GM12864 (cell line): Measurements from ENCODE around the gene VKORC1L1.

Source experiments
- DNase-seq: peaks from one replicate; pipeline ENCODE4 v3.0.0-alpha.2; 2011; ENCODE audit warnings: low read depth
- H3K4me3 ChIP-seq: 2 replicates; pipeline ENCODE4 v1.5.1; 2011; ENCODE audit warnings: mild to moderate bottlenecking, low read depth, low read length, control low read depth
- TF ChIP-seq, protein P1 (sequence below): IDR thresholded peaks from 2 replicates; pipeline ENCODE4 v1.5.1; 2011; ENCODE audit warnings: low read depth, mild to moderate bottlenecking, moderate library complexity, low read length, control low read depth, inconsistent platforms; ENCODE audit errors: missing control alignments

Gene VKORC1L1

DNA sequence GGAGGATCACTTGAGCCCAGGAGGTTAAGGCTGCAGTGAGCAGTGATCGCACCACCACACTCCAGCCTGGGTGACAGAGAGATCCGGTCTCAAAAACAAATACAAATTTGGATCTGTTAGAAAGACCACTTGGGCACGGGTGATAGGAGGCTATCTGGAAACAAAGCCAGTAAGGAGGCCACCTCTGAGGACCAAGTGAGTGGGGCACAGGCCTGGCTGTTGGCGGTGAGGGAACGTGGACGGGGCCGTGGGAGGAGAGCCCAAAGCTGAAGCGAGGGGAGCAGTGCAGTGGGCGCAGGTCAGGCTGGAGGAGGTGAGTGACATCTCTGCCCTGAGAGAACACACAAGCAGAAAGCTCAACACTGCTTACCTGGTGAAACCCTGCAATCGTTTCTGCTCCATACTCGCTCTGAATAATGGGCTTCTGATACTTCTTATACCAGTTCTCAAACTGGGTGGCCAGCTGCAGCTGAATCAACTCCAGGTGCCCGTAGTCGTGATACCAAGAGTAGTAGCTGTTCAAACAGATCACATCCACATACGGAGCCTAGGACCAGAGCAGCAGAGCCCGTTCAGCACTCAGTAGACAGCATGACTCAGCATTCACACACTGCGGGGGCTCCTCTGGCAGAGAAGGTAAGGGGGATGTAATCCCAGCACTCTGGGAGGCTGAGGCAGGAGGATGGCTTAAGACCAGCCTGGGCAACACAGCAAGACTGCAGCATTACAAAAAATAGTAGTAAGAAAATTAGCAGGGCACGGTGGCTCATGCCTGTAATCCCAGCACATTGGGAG, 94.7 kb downstream of the VKORC1L1 start:
- H3K4me3 ChIP-seq: no peak overlapping the region
- TF ChIP-seq, protein P1, sequence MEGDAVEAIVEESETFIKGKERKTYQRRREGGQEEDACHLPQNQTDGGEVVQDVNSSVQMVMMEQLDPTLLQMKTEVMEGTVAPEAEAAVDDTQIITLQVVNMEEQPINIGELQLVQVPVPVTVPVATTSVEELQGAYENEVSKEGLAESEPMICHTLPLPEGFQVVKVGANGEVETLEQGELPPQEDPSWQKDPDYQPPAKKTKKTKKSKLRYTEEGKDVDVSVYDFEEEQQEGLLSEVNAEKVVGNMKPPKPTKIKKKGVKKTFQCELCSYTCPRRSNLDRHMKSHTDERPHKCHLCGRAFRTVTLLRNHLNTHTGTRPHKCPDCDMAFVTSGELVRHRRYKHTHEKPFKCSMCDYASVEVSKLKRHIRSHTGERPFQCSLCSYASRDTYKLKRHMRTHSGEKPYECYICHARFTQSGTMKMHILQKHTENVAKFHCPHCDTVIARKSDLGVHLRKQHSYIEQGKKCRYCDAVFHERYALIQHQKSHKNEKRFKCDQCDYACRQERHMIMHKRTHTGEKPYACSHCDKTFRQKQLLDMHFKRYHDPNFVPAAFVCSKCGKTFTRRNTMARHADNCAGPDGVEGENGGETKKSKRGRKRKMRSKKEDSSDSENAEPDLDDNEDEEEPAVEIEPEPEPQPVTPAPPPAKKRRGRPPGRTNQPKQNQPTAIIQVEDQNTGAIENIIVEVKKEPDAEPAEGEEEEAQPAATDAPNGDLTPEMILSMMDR: no peak
- no peak for DNase-seq

DNA sequence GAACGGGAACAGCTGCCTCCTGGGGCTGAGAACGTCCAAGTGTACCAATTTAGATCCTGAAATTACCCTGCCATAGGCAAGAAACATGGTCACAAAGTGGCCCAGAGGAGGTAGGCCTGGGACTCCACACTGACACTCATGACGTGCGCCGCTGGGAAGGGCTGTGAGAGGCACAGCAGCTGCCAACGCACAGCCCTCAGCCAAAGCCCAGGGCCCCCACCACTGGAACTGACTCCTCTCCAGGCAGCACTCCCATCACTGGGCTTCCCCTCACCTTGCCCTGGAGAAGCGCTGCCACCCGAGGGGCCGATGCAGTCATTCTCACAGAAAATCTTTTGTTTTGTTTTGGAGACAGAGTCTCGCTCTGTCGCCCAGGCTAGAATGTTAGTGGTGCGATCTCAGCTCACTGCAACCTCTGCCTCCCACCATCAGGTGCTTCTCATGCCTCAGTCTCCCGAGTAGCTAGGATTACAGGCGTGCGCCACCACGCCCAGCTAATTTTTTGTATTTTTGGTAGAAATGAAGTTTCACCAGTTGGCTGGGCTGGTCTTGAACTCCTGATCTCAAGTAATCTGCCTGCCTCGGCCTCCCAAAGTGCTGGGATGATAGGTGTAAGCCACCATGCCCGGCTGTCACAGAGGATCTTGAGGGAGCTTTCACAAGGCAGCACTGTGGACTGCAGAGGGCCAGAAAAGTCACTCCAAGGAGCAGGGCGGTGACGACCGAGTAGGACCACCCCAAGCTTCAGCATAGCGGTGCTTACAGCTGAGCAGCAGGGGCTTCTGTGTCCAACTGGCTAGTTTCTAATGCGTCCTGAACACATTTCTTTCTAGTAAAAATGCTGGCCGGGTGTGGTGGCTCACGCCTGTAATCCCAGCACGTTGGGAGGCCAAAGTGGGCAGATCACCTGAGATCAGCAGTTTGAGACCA, 95.6 kb downstream of the VKORC1L1 start:
- no peak overlapping the region for H3K4me3 ChIP-seq
- no peak for DNase-seq
- TF ChIP-seq, protein P1: no peak

DNA sequence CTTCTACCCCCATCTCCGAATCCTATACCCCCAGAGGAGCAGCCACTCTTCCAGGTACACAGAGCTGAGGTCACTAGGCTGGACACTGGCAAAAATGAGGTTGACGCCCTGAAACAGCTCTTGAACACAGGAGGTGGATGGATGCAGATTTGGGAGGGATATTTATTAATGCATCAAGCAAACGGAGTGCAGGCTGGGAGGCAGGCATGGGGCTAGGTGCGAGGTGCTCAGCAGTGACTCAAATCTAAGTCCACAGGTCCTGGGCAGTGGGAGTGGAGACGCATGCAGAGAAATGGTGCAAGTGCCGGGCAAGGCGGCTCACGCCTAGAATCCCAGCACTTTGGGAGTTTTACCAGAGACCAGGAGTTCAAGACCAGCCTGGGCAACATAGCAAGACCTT, 98.1 kb downstream of the VKORC1L1 start:
- no peak for DNase-seq
- TF ChIP-seq, protein P1: no peak
- no peak overlapping the region for H3K4me3 ChIP-seq

DNA sequence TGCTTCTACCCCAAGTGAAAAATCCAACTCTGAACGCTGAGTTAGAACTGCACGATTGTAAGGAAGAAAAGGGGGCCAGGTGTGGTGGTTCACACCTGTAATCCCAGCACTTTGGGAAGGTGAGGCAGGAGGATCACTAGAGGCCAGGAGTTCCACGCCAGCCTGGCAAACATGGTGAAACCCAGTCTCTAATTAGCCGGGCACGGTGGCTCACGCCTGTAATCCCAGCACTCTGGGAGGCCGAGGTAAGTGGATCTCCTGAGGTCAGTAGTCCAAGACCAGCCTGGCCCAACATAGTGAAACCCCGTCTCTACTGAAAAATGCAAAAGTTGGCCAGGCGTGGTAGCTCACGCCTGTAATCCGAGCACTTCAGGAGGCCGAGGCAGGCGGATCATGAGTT, 100.1 kb downstream of the VKORC1L1 start:
- no peak overlapping the region for H3K4me3 ChIP-seq
- TF ChIP-seq, protein P1: no peak
- no peak for DNase-seq

DNA sequence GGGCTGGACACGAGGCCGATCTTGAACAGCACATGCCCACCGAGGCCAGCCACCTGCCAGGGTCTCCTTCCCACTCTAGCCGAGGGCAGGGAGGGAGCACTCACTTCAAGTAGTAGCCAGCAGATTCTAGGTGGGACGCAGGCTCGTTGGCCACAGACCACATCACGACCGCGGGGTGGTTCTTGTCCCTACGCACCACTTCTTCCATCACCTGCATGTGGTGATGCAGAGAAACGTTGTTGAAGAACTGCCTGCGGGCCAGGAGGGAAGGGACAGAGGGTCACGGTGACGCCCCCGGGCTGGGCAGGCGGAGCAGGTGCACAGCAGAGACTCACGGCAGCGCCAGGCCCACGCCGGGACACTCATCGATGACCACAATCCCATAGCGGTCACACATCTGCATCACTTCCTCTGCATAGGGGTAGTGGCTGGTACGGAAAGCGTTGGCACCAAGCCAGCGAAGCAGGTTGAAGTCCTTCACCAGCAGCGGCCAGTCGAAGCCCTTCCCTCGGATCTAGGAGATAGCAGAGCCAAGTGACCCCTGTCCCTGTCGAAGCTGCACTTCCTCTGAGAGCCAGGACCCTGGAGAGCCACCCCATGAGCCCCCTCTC, 101.4 kb downstream of the VKORC1L1 start:
- DNase-seq: no peak
- TF ChIP-seq, protein P1: no peak
- H3K4me3 ChIP-seq: no peak overlapping the region

DNA sequence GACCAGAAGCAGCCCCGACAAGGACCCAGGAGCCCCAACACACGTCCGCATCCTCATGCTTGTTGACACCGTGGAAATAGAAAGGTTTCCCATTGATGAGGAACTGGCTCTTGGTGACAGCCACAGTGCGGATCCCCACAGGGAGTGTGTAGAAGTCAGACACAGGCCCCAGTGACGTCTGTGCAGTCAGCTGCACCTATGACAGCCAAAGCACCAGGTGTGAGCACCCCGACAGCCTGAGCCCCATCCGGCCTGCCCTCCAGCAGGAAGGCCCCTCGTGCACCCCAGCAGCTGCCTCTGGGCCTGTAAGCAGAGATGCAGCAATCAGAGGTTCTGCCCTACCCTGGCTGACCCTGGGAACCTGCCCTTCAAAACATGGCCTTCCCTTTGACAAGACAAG, 102.0 kb downstream of the VKORC1L1 start:
- TF ChIP-seq, protein P1: no peak
- no peak for DNase-seq
- H3K4me3 ChIP-seq: no peak overlapping the region
